Measurements from ENCODE around the gene LENG9.

LENG9 gene

GRCh38 chr19:54418930-54419800 lies 44.4 kb downstream of the LENG9 start:
- no peak for DNase-seq

GRCh38 chr19:54418030-54418929 lies 45.3 kb downstream of the LENG9 start:
- DNase-seq = no peak

GRCh38 chr19:54416695-54417491 lies 46.7 kb downstream of the LENG9 start:
- no peak for DNase-seq

- no peak for DNase-seq
These were observed 47.5 kb downstream of the LENG9 start for GRCh38 chr19:54415901-54416673.

- no peak for DNase-seq
These were observed 48.2 kb downstream of the LENG9 start, which contains the start of gene TTYH1 for GRCh38 chr19:54415208-54415900. TSS of gene TTYH1 (plus strand) at chr19:54415464. CDS start at chr19:54415553, 89 bp downstream.

GRCh38 chr19:54414156-54414555 lies 49.4 kb downstream of the LENG9 start:
- DNase-seq = no peak

- DNase-seq = no peak
These were observed 50.7 kb downstream of the LENG9 start for GRCh38 chr19:54412877-54413276.

All from NCI-H1436 (cell line).